MM.1S (cell line): ENCODE data around the gene NLRP9.

Source experiments
- DNase-seq: peaks from one replicate; pipeline ENCODE4 v3.0.0-alpha.2; 2015
- H2AFZ ChIP-seq: fragments of 300-600 bp; sonication (generic); 2 replicates; pipeline ENCODE4 v1.6.0; 2016; ENCODE audit warnings: antibody characterized with exemption, low read length
- H3F3A ChIP-seq: fragments of 300-600 bp; sonication (generic); 2 replicates; pipeline ENCODE4 v1.6.1; 2016; ENCODE audit warnings: mild to moderate bottlenecking, antibody characterized with exemption, low read length, moderate library complexity, mixed read lengths; ENCODE audit not compliant: insufficient read depth
- H3K27ac ChIP-seq: fragments of 300-600 bp; sonication (generic); 2 replicates; pipeline ENCODE4 v1.5.1; 2016; ENCODE audit warnings: mild to moderate bottlenecking, low read length
- H3K27me3 ChIP-seq: fragments of 300-600 bp; sonication (generic); replicated peaks from 2 replicates; pipeline ENCODE4 v1.6.0; 2016; ENCODE audit warnings: low read length; ENCODE audit not compliant: insufficient read depth
- H3K36me3 ChIP-seq: fragments of 300-600 bp; sonication (generic); replicated peaks from 2 replicates; pipeline ENCODE4 v1.6.1; 2016; ENCODE audit warnings: mild to moderate bottlenecking, low read length, mixed read lengths; ENCODE audit not compliant: insufficient read depth
- H3K4me1 ChIP-seq: fragments of 300-600 bp; sonication (generic); 2 replicates; pipeline ENCODE4 v1.6.1; 2016; ENCODE audit warnings: low read length, mixed read lengths
- H3K4me2 ChIP-seq: fragments of 300-600 bp; sonication (generic); 2 replicates; pipeline ENCODE4 v1.6.0; 2016; ENCODE audit warnings: low read depth, low read length
- H3K4me3 ChIP-seq: fragments of 300-600 bp; sonication (generic); 2 replicates; pipeline ENCODE4 v1.5.1; 2016; ENCODE audit warnings: low read length, mixed read lengths
- H3K79me2 ChIP-seq: fragments of 300-600 bp; sonication (generic); 2 replicates; pipeline ENCODE4 v1.6.1; 2016; ENCODE audit warnings: mixed run types, low read length, mixed read lengths
- H3K9ac ChIP-seq: fragments of 300-600 bp; sonication (generic); 2 replicates; pipeline ENCODE4 v1.6.1; 2016; ENCODE audit warnings: low read length, mixed read lengths
- H3K9me2 ChIP-seq: fragments of 300-600 bp; sonication (generic); replicated peaks from 2 replicates; pipeline ENCODE4 v1.6.1; 2016; ENCODE audit warnings: mild to moderate bottlenecking, low read length, mixed read lengths; ENCODE audit not compliant: insufficient read depth
- H3K9me3 ChIP-seq: fragments of 300-600 bp; sonication (generic); replicated peaks from 2 replicates; pipeline ENCODE4 v1.6.1; 2016; ENCODE audit warnings: mild to moderate bottlenecking, low read length, mixed read lengths; ENCODE audit not compliant: insufficient read depth
- H4K20me1 ChIP-seq: fragments of 300-600 bp; sonication (generic); 2 replicates; pipeline ENCODE4 v1.6.1; 2016; ENCODE audit warnings: mild to moderate bottlenecking, low read length, moderate library complexity, mixed read lengths; ENCODE audit not compliant: insufficient read depth
- CTCF ChIP-seq: fragments of 300-600 bp; sonication (generic); IDR thresholded peaks from 2 replicates; pipeline ENCODE4 v1.5.1; 2016; ENCODE audit warnings: antibody characterized with exemption, low read length, mixed read lengths
- EZH2 ChIP-seq: fragments of 300-600 bp; sonication (generic); optimal IDR thresholded peaks from 2 replicates; pipeline ENCODE3; 2017; ENCODE audit warnings: low read depth, mild to moderate bottlenecking, antibody characterized with exemption, low read length, mixed read lengths
- EZH2phosphoT487 ChIP-seq: fragments of 300-600 bp; sonication (generic); IDR thresholded peaks from 2 replicates; pipeline ENCODE4 v1.6.1; 2018; ENCODE audit warnings: antibody characterized with exemption, low read length

The NLRP9 gene

DNA sequence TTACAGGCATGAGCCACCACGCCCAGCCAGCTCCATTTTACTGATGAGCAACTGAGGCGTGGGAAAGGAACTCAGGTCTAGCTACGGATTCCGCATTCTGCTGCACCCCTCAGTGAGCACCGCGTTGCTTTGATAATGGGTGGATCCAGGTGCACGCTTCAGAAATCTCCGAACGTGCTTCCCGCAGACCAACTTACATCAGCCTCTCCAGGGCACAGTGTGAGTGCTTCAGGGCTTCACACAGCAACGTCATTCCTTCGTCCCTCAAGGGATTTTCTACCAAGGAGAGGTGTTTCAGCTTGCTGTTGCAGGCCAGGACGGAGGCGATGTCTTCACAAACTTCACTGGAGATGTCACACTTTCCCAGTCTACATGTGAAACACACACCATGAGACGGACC lies 21.7 kb downstream of the NLRP9 start:
- Histone ChIP-seq H3K4me2 (no peak overlapping the region), H3K36me3 (no peaks in the 10 kb centered on the region), H3K9me3 (no peaks in the 10 kb centered on the region), H3K9ac (no peak overlapping the region), H3K9me2 (no peaks in the 10 kb centered on the region), H3K4me3 (no peak overlapping the region), H3K4me1 (no peaks in the 10 kb centered on the region), H3K27me3 (peaks cover 74% of the 10 kb centered on the region), H3K79me2 (no peaks in the 10 kb centered on the region), H3F3A (no peaks in the 10 kb centered on the region), H2AFZ (no peak overlapping the region), H4K20me1 (no peaks in the 10 kb centered on the region), H3K27ac (no peak overlapping the region)
- no peak for DNase-seq
- no peak for TF ChIP-seq CTCF
- no peak for TF ChIP-seq EZH2phosphoT487
- no peak for TF ChIP-seq EZH2

GRCh38 chr19:55712804-55713631 lies 25.2 kb downstream of the NLRP9 start:
- no peak for DNase-seq
- H3K9ac ChIP-seq = no peak overlapping the region
- H3K79me2 ChIP-seq = no peaks in the 10 kb centered on the region
- H3F3A ChIP-seq = no peaks in the 10 kb centered on the region
- H4K20me1 ChIP-seq = no peaks in the 10 kb centered on the region
- H3K4me3 ChIP-seq = no peak overlapping the region
- no peaks in the 10 kb centered on the region for H3K4me1 ChIP-seq
- no peak overlapping the region for H3K27ac ChIP-seq
- H3K27me3 ChIP-seq = peaks cover 47% of the 10 kb centered on the region
- TF ChIP-seq CTCF = no peak
- no peak for TF ChIP-seq EZH2
- TF ChIP-seq EZH2phosphoT487 = no peak
- H3K9me3 ChIP-seq = no peaks in the 10 kb centered on the region
- H3K9me2 ChIP-seq = no peaks in the 10 kb centered on the region
- no peaks in the 10 kb centered on the region for H3K36me3 ChIP-seq
- H2AFZ ChIP-seq = no peak overlapping the region
- no peak overlapping the region for H3K4me2 ChIP-seq

DNA sequence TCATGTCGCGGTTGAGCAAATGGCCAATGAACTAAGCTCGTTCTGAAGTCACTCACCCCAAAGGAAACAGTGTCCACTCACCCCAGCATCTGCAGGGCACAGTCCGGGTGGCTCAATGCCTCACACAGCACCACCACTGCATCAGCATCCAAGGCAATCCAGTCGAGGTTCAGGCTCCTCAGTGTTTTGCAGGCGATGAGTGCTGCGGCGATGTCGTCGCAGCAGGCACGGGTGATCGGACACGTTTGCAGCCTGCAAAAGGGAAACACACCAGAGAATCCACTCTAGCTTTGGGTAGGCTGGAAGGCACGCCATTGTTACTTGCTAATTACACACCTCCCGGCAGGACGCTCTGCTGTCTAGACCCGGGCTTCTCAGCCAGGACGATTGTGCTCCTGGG lies 26.5 kb downstream of the NLRP9 start:
- H3K36me3 ChIP-seq = no peaks in the 10 kb centered on the region
- no peaks in the 10 kb centered on the region for H4K20me1 ChIP-seq
- no peaks in the 10 kb centered on the region for H3K9me2 ChIP-seq
- no peak for TF ChIP-seq CTCF
- TF ChIP-seq EZH2phosphoT487 = no peak
- no peak for TF ChIP-seq EZH2
- no peak overlapping the region for H2AFZ ChIP-seq
- no peaks in the 10 kb centered on the region for H3K9me3 ChIP-seq
- no peaks in the 10 kb centered on the region for H3K79me2 ChIP-seq
- no peaks in the 10 kb centered on the region for H3K4me1 ChIP-seq
- H3K27me3 ChIP-seq = peaks cover 34% of the 10 kb centered on the region
- DNase-seq = no peak
- H3F3A ChIP-seq = no peaks in the 10 kb centered on the region
- H3K4me3 ChIP-seq = no peak overlapping the region
- no peak overlapping the region for H3K27ac ChIP-seq
- no peak overlapping the region for H3K4me2 ChIP-seq
- H3K9ac ChIP-seq = no peak overlapping the region
